Measurements from ENCODE around the gene PALS2.

PALS2 gene, protein sequence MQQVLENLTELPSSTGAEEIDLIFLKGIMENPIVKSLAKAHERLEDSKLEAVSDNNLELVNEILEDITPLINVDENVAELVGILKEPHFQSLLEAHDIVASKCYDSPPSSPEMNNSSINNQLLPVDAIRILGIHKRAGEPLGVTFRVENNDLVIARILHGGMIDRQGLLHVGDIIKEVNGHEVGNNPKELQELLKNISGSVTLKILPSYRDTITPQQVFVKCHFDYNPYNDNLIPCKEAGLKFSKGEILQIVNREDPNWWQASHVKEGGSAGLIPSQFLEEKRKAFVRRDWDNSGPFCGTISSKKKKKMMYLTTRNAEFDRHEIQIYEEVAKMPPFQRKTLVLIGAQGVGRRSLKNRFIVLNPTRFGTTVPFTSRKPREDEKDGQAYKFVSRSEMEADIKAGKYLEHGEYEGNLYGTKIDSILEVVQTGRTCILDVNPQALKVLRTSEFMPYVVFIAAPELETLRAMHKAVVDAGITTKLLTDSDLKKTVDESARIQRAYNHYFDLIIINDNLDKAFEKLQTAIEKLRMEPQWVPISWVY

DNA sequence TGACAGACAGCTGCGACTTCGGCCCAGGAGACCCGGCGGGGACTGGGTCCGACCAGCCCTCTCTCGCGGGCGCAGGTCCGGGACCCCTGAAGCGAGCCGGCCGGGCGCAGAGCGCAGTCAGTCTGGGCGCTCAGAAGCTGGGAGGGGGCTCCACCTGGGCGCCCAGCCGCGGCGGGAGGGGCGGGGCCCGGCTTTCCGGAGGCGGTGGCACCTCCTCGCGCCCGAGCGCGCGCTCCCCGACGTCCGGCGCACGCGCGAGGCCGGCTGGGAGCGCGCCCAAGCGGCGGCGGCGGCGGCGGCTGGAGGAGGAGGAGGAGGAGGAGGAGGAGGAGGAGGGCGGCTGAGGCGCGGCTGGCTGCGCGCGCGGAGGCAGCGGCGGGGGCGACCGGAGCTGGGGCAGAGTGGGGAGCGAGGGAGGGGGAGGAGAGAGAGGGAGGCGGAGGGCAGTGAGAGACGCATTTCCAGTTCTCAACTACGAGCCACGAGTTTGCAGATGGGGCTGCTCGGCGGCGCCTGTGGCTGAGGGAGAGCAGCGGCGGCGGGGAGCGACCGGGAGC, at the start of gene PALS2:
PALS2 (plus strand) TSS at position 456 of the 557 bp plus-strand sequence. CDS start 50,216 bp downstream, outside the sequence.
- intact Hi-C loops (cut with DNase I): no loop called here
- peak in 41 of 42 donors; percentile 17 to 85 (median 70) for DNase-seq

DNA sequence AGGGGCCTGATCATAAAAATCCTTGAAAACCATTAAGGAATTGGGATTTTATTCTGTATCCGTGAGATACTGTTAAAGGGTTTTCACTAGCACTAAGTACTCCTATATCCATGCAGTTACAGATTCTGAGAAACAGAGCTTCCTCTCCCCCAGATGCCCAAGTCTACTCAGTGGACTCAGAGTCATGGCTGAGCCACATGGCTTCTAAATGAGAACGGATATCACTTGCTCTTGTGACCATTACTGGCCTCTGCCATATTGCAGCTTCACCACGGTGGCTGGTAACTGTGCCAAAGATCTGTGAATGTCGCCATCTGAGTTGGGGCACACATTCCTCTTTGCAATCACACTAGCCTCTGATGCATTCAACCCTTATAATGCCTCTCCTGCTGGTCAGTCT, 42.0 kb upstream of the PALS2 start:
- no peak for DNase-seq
- intact Hi-C loops (cut with DNase I): no loop called here

DNA sequence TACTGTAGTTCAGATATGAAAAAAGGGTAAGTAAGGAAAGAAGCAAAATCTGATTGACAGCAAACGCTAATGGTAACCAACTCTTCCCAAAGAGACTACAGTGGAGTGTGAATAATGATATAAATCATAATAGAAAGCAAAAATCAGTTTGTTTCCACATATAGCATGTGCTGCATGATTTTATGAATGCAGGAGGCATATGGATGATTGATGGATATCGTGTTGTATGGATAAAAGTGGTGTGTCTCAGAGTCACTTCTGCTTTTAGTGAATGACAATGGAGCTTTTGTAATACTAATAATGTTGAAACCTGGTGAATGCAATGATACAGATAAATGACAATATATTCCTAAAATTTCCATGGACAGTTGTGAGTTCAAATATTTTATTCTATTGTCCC, 36.6 kb upstream of the PALS2 start:
- no peak for DNase-seq
- intact Hi-C loops (cut with DNase I): no loop called here

DNA sequence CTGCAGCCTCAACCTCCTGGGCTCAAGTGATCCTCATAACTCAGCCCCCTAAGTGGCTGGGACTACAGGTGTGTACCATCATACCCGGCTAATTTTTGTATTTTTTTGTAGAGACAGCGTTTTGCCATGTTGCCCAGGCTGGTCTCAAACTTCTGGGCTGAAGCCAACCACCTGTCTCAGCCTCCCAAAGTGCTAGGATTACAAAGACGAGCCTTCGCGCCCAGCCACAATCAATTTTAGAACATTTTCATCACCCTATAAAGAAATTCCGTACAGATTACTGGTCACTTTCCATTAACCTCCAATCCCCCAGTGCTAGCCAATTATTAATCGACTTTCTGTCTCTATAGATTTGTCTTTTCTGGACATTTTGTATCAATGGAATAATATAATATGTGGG, 32.3 kb upstream of the PALS2 start:
- intact Hi-C loops (cut with DNase I): no loop called here
- DNase-seq: no peak

DNA sequence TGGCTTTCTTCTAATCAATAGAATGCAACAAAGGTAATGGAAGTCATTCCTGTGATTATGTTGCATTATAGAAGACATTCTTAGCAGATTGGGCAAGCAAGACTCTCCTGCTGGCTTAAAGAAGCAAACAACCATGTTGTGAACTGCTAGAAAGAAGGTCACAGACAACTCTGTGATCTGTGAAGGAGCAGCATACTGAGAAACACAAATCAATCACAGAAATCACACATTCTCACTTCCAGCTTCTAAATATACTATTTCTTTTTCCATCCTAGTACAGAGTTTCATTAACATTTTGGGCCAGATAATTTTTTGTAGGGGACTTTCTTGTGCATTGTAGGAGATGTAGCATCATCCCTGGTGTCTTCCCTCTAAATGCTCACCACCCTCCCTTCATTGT, 28.0 kb upstream of the PALS2 start:
- no peak for DNase-seq
- intact Hi-C loops (cut with DNase I): no loop called here

DNA sequence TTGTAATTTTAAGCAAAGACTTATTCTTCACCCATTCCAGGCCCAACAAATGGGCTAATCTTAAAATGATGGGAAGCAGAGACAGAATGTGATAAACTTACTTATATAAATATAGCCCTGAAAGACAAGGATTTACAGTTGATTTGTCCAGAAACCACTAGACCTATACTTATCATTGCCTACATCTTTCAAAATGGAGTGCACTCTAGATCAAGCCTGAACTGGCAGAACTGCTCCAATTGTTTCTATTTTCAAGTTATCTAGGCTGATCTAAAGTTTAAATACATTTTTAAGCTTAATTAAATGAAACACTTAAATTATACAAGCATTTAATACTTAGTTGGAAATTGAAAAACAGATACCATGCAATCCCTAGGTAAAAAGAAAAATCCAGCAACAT, 24.9 kb upstream of the PALS2 start:
- DNase-seq: no peak
- intact Hi-C loops (cut with DNase I): no loop called here

DNA sequence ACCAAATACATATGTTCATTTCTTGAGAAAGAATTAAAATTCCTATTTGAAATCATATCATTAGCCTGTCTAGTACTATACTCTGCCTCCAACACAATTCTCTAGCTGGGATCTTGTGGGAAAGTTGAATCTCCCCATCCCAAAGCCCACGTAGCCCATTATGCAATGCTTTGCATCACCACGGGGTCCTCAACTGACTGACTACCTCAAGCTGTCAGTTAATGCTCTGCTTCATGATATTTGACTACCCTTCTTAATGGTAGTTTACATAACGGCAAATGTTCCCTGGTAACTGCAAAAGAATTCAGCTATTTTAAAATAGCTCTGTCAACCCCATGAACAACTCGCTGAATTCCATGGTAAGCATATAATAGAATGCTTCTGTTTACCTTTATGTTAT, 23.3 kb upstream of the PALS2 start:
- DNase-seq: peak in 33 of 42 donors; percentile 4 to 75 (median 45)
- intact Hi-C loops (cut with DNase I): no loop called here

DNA sequence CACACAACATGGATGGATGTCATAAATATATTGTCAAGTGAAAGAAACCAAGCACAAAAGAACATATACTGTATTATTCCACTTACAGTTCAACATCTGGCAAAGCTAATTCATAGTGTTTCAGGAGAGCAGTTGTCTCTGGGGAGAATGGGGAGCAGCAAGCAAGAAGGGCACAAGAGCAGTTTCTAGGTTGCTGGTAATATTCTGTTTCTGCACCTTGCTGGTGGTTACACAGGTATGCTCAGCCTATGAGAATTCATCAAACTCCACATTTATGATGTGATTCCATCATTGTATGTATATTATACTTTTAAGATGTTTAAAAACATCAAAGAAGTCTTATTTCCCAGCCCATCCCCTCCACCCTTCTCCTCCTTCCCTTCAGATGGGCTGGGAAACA, 18.1 kb upstream of the PALS2 start:
- intact Hi-C loops (cut with DNase I): no loop called here
- no peak for DNase-seq

DNA sequence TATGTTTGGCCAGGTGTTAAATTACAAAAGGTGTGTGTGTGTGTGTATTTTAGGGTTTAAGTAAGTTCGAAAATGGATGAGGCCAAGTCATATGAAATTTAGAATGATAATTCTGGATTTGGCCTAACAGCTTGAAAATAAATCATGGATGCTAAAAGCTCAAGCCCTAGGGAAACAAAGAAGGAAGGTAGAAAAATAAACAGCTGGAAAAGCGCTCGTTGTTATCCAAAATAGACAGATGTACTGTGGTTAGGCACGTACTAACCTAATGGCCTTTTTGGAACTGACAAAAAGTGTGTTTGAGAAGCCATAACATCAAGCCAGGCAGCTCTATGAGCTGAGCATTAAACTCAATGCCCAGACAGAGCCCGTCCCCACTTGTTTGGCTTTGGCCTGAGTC, 17.5 kb upstream of the PALS2 start:
- intact Hi-C loops (cut with DNase I): no loop called here
- no peak for DNase-seq

DNA sequence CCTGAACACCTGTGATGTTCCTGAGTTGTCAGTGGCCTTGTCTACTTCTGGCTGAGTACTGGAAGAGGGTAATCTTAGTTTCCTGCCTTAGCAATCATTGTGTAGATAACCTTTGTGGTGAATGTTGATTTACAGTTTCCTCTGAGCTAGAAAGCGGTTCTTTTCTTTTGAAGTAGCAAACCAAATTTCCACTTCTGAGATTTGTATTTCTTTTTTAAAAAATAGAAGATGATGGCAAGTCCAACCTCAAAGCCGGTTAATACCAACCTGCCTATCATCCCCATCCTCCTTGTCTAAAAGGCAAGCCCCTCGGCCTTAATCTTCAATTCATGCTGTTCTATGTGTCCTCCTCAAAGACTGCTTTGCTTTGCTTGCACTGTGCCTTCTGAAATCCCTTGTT, 12.5 kb upstream of the PALS2 start:
- DNase-seq: no peak
- intact Hi-C loops (cut with DNase I): no loop called here

DNA sequence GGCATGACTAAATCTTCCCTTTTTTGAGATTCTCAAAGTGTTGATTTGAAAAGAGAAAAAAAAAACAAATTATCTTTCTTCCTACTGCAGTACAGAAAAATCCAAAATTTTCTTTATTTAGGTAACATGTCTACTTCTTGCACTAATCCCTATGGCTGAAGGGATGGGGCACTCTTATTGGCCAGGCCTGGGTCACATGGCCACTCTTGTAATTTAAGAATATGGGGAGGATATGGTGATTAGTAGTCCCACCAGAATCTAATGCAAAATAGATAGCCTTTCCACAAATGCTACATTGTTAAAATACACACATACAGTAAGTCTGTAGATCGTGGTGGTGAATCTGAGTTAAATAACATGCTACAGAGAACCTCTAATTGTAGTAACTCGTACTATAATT, 7.0 kb upstream of the PALS2 start:
- intact Hi-C loops (cut with DNase I): no loop called here
- DNase-seq: no peak

DNA sequence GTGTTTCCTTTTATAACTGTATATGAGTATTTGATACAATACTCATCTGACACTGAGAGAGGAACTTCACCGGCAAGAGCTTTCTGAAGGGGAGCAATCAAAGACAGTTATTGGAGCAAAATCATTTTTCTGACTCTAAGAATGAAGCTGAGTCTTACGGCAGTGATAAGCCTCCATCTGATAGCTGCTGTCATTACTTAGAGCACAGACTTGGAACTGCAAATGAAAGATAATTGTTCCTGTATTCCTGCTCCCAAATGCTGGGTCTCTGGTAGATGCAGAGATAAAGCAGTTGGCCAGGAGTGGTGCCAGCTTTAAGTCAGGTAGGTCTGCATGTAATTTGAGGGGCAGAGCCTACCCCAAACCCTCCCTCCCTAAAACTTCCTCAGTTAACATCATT, 2.3 kb upstream of the PALS2 start:
- intact Hi-C loops (cut with DNase I): no loop called here
- no peak for DNase-seq

DNA sequence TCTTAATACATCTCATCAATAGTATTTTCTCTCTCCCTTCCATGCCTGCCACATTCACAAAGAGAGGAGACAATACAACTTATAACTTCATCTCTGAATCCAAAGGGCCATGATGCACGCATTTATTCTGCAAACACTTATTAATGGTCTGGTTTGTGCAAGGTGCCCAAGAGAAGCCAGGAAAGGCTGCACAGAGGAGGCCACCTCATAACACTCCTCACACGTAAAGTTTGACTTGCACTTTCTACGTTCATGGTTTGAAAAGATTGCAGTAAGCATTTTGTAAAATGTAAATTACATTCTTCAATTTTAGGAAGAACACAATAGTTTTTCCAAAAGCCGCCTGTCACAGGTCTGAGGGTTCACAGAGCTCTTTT, 1.2 kb upstream of the PALS2 start:
- no peak for DNase-seq
- intact Hi-C loops (cut with DNase I): no loop called here

DNA sequence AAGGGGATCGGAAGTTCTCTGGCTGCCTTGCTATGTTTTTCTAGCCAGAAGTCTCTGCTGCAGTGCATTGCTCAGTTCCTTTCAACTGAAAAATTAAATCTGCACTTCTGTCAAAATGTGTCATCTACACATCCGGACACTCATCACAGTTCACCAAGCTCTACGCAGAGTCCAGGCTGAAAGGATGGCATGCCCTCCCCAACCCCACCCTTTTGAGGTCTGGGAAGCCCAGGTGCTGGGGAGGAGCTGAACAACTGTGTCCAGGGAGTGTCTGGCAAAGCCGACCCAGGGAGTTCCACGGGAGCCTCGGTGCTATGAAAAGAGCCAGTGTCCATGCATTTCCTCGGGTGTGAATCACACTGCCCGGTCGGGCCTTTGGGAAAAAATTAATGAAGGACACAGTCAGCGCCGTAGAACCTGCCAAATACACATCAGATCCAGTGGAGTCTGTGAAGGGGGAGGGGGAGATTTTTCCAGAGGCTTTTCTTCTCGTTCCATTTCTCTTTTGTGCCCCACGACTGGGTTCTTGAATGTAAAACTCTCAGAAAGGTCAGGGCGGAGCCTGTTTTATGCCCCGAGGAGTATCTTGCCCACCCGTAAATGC, 757 bp upstream of the PALS2 start:
- intact Hi-C loops (cut with DNase I): no loop called here
- peak in 35 of 42 donors; percentile 11 to 80 (median 33) for DNase-seq

DNA sequence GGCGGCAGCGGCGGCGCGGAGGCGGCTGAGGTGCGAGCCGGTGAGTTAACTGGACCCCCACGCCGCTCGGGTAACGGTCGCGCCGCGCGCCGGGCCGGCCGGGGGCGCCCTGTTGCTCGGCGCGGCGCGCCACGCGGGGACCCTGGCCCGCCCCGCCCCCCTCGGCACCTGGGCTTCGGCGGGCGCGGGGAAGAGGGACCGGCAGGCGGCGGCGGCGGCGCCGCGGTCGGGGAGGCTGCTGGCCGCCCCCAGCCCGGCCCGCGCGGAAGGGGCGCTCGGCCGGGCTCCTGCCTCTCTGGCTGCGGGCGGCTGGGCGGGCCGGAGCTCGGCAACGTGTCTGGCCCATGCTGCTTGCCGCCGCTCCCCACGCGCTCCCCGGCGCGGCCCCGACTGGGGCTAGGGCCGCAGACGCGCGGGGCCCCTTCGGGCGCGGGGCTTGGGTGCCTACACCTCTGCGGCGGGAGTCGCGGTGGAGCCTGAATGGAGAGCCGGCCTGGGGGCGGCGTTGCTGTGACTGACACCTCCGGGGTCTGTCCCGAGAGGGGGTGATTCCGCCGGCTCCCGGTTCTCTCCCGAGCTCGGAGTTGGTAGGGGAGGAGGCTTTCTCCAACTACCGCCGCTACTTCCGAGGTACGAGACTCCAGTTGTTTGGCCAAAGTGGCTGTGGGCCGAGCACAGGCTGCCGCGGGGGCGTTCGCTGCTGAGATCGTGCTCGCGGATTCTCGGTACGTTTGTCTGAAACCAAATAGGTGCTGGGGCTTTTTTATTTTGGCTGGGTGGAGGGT, 494 bp downstream of the PALS2 start:
- intact Hi-C loops (cut with DNase I): no loop called here
- peak in 40 of 42 donors; percentile 6 to 70 (median 42) for DNase-seq

DNA sequence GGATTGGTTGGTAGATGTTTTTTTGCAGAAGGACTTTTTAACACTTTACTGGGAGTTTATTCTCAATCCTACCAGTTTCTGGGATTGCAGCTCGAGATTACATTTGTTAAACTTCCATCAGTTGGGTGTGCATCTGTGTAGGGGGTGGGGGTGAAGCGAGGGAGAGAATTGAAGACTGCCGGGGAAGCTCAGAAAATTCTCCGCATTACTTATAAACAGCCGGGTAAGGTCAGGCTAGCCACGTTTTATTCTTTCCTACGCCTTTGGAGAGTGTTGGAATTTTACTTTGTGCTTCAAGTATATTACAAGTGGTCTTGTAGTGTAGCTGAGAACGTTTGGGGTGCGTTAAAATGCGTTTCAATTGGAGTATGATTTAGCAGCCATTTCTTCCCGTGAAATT, 1.1 kb downstream of the PALS2 start:
- intact Hi-C loops (cut with DNase I): no loop called here

DNA sequence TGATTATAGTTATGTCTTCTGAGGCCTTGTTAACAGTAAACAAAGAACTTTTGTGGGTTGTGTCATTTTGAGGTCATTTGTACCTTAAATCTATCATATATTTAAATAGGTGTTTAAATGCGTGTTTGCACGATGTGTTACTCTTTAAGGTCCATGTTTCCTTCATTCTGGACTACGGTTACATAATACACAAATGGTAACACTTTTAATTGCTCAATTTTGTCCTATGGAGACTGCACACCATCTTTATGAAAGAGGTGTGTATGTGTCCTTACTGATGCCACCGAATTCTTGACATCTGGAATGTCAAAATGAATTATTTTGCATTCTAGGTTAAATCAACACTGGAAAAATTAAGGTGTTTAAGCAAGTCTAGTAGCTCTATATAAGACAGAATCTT, 1.7 kb downstream of the PALS2 start:
- intact Hi-C loops (cut with DNase I): no loop called here

More for the DNA sequence above, 1.1 kb downstream of the PALS2 start:
- peak in 12 of 42 donors; percentile 6 to 49 (median 20) for DNase-seq

DNA sequence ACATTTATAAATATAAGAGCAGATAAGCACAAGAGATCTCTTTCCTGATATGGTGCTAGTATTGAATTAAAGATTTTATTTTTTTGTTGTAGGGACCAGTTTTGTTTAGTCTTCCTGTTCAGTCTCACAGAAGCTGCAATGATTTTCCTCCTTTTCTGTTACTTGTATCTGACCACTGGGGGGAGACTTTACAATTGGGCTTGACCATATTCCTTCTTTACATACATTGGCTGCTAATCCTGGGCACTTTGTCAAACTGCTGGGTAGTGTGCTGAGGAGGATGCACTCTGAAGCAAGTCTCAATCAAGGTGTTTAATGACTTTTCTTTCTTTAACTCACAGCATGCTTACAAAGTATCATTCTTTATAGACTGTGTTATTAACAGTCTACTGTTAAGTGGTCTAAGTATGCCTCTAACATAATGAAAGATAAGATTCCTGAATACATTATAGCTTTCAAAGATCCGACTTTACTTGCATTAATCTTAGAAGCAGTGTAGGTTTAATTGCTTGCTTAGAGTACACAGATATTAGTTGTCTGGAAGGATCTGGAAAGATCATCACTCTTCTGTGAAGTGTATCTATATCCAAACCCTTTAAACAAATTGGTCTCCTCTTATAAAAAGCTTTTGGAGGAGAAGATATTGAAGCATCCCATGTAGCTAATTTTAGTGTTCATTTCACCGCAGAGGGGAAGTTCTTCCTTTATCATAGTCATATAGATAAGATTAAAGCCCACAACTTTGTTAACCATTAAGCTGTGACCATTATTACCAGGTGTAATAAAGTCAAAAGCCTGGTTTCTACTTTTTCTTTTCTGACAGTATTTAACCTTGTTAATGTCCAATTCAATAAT, 3.1 kb downstream of the PALS2 start:
- intact Hi-C loops (cut with DNase I): no loop called here
- peak in 13 of 42 donors; percentile 9 to 63 (median 42) for DNase-seq

More for the DNA sequence above, 1.7 kb downstream of the PALS2 start:
- DNase-seq: no peak

DNA sequence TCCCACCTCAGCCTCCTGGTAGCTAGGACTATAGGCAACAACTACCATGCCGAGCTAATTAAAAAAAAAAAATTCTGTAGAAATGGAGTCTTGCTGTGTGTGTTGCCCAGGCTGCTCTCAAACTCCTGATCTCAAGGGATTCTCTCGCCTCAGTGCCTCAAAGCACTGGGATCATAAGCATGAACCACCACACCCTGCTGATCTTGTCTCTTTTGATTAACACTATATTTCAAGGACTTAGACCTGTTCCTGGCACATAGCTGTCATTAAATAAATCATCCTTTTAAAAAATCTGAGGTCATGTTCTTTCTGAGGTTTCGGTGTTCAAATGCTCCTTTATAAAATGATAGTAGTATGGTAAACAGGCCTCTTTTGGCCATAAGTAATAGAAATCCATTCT, 4.8 kb downstream of the PALS2 start:
- intact Hi-C loops (cut with DNase I): no loop called here
- DNase-seq: no peak
